AG10803 (cell line): ENCODE data around the gene SH3RF3.

Experiments
- DNase-seq: peaks from one replicate; pipeline ENCODE4 v3.0.0; 2010; ENCODE audit warnings: low read depth
- H3K4me3 ChIP-seq: 2 replicates; pipeline ENCODE4 v1.5.1; 2011; ENCODE audit warnings: mild to moderate bottlenecking, low read length, control low read depth
- CTCF ChIP-seq: conservative IDR thresholded peaks from 2 replicates; pipeline ENCODE4 v1.5.1; 2011; ENCODE audit warnings: mild to moderate bottlenecking, low read length, control low read depth, inconsistent platforms

Gene SH3RF3

DNA sequence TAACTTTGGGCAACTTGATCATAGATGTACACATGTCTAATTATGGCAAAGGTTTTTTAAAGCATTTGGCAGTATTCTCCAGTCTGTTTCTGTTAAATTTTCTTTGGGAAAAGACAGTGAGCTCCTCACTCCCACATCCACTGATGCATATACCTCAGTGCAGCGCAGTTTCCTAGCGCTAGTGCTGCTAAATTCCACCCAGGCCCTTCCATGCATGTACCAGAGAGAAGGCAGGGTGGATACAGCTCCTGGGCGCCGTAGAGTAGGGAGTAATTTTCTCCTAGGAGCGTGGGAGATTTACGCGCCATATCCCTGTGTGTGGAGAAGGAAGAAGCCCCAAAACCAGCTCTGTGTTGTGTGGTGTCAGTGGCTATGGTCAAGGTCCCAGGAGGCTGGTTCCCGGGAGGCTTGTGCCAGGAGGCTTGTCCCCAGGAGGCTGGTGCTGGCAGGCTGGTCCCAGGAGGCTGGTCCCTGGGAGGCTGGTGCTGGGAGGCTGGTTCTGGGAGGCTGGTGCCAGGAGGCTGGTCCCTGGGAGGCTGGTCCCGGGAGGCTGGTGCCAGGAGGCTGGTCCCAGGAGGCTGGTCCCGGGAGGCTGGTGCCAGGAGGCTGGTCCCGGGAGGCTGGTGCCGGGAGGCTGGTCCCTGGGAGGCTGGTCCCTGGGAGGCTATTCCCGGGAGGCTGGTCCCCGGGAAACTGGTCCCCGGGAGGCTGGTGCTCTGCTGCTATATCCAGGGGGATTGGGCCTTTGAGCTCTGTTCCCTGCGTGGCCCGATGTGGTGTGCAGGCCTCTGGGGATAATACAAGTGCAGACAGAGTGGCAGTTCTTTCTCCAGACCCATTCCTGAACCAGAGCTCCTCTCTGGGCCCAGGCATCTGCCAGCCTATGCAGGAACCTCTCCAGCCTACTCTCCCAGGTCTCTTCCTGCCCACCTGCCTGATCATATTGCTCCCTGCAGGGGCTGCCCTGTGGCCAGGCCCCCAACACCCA is 323.6 kb downstream of the SH3RF3 start:
- DNase-seq = no peak
- TF ChIP-seq CTCF = no peak
- H3K4me3 ChIP-seq = no peak overlapping the region

DNA sequence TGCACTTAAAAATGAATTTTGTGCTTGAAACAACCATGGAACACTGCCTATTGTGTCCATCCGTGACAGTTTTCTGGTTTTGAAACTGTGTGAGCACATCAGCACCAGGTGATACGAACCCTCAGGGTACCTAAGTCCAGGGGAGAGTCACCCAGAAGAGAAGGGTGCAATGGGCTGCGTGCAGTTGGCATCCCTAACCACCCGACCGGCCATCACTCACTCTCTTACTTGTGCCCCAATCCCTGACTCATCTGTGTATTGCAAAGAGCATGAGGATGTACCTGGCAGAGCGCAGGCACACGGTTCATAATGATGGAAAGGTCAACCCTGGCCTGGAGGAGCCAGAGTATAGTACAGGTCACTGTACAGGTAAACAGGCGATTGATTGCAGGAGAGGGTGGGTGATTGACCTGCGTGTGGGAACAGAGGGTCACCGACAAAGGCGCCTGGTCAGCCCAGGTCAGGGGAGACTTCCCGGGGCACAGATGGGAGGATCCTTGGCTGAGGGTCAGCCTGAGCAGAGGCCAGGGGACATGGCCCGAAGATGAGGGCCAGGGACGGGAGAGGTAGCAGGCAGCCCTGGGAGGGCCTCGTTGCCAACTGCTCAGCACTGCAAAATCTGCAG is 324.5 kb downstream of the SH3RF3 start:
- no peak for DNase-seq
- TF ChIP-seq CTCF = no peak
- no peak overlapping the region for H3K4me3 ChIP-seq

GRCh38 chr2:109454304-109454703 is 325.3 kb downstream of the SH3RF3 start:
- no peak for TF ChIP-seq CTCF
- no peak overlapping the region for H3K4me3 ChIP-seq
- no peak for DNase-seq

- no peak for DNase-seq
- no peak overlapping the region for H3K4me3 ChIP-seq
- TF ChIP-seq CTCF = no peak
Observed at GRCh38 chr2:109454765-109455394, 325.9 kb downstream of the SH3RF3 start.

DNA sequence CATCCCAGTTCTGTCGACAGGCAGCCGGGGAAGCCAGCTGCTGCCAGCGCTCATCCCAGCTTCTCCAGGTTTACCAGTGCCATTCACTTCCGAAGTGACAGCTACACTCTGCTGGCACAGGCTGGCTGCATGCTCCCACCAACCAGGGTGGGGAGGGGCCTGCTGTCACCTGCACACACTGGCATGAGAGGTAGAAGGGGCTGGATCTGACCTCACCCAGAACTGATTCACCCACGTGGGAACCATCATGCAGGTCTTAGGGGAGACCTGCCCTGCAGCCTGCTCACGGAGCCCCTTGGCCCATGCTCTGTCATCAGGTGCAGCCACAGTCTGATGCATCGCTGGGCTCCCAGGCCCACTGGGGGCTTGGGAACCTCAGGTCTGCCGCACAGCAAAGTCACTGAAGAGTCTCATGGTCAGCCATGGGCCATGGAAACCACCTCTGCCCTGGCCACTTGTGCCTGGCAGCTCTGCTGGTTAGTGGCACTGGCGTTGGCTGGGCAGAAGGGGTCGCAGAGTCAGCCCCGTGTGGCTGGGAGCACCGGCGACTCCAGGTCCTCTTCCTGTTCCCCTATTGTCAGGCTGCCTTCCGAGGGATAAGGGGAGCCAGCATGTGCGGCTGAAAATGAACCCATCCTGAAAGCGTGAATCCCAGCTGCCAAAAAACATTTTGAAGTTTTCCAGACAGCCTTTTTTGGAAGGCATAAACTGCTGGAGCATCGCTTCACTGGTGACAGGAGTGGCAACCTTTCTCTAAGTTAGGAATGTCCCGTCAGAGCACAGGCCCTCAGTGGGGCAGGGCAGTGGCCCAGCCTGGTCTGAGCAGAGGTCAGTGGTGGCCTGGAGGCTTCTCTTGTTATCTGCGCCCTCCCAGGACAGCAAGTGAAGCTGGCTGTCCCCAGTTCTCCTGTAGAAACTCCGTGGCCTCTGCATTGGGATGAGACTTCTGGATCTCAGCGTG is 327.0 kb downstream of the SH3RF3 start:
- no peak for TF ChIP-seq CTCF
- H3K4me3 ChIP-seq = no peak overlapping the region
- no peak for DNase-seq

DNA sequence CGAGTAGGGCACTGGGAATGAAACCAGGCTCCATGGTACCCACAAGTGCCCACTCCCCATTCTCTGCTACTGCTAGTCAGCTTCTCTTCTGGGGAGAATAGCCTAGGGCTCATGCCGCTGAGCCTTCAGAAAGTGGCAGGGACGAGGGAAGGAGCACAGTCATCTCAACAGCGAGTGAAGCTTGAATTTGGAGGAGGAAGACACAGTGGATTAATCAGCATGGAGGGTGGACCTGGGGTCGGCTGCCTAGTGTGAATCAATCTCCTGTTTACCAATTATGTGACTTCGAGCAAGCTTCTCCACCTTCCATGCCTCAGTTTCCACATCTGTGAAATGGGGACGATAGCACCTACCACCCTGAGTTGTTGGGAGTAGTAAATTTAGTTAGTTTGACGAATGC is 327.8 kb downstream of the SH3RF3 start:
- no peak overlapping the region for H3K4me3 ChIP-seq
- no peak for DNase-seq
- no peak for TF ChIP-seq CTCF
